ENCODE measurements around the gene PSAT1.

PSAT1 gene

GRCh38 chr9:78294290-78295176 lies 2.4 kb upstream of the PSAT1 start:
- intact Hi-C loops (cut with DNase I; ENCODE audit: low total_unique reads) = loop anchor here (5.0 kb wide), 1 partner anchor 1252 kb away; no protein-coding TSS in a partner anchor
- H3K36me3 ChIP-seq = no peaks in the 10 kb centered on the region
- H3K27ac ChIP-seq = no peak overlapping the region
- no peak overlapping the region for H3K4me3 ChIP-seq
- no peak for DNase-seq
- peaks cover 0 to 25% (median 15%) of the 10 kb centered on the region in 4 donors for H3K4me1 ChIP-seq
- H3K27me3 ChIP-seq = no peaks in the 10 kb centered on the region
- TF ChIP-seq CTCF (IDR thresholded peaks at IDR 0.05) = no peak
- no peaks in the 10 kb centered on the region for H3K9me3 ChIP-seq

- Histone ChIP-seq H3K36me3 (no peaks in the 10 kb centered on the region), H3K9me3 (no peaks in the 10 kb centered on the region), H3K4me3 (no peak overlapping the region), H3K27me3 (no peaks in the 10 kb centered on the region), H3K27ac (no peak overlapping the region), H3K4me1 (peaks cover 0 to 25% (median 15%) of the 10 kb centered on the region in 4 donors)
- no peak for TF ChIP-seq CTCF (IDR thresholded peaks at IDR 0.05)
- no peak for DNase-seq
- intact Hi-C loops (cut with DNase I; ENCODE audit: low total_unique reads) = no loop called here
Observed at GRCh38 chr9:78295177-78295575, 1.7 kb upstream of the PSAT1 start.

DNA sequence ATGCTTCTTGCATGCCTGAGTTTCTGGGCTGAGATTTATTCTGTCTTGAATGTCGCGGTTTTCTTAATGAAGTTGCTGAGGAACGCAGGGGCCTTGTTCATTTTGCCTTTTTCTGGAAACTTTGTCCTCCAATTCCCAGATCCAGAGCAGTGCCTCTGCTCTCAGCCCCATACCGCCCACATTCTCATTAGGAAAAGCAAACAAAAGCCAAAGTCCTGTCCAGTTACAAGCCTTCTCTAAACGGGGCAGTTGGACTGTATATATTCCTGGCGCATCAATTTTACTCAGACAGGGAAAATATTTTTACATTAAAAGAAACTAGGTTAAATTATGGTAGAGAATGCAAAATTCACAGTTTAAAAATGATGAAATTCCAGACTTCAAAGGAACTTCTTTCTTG lies 1.2 kb upstream of the PSAT1 start:
- Histone ChIP-seq H3K4me3 (peak overlapping the region in 1 of 2 donors; percentile 69), H3K4me1 (peaks cover 0 to 25% (median 15%) of the 10 kb centered on the region in 4 donors), H3K27ac (peak overlapping the region in 1 of 2 donors; percentile 63), H3K9me3 (no peaks in the 10 kb centered on the region), H3K27me3 (no peaks in the 10 kb centered on the region), H3K36me3 (no peaks in the 10 kb centered on the region)
- DNase-seq = no peak
- no peak for TF ChIP-seq CTCF (IDR thresholded peaks at IDR 0.05)
- intact Hi-C loops (cut with DNase I; ENCODE audit: low total_unique reads) = no loop called here

GRCh38 chr9:78296201-78296892 lies 578 bp upstream of the PSAT1 start:
- no peaks in the 10 kb centered on the region for H3K27me3 ChIP-seq
- peak overlapping the region; percentile 11 to 63 for H3K27ac ChIP-seq
- H3K9me3 ChIP-seq = no peaks in the 10 kb centered on the region
- H3K4me1 ChIP-seq = peaks cover 0 to 25% (median 15%) of the 10 kb centered on the region in 4 donors
- no peak for TF ChIP-seq CTCF (IDR thresholded peaks at IDR 0.05)
- H3K4me3 ChIP-seq = peak overlapping the region; percentile 57 to 69
- DNase-seq = no peak
- no peaks in the 10 kb centered on the region for H3K36me3 ChIP-seq
- intact Hi-C loops (cut with DNase I; ENCODE audit: low total_unique reads) = no loop called here

GRCh38 chr9:78297672-78297961 lies 692 bp downstream of the PSAT1 start:
- Histone ChIP-seq H3K4me1 (peaks cover 0 to 25% (median 15%) of the 10 kb centered on the region in 4 donors), H3K27ac (no peak overlapping the region), H3K9me3 (no peaks in the 10 kb centered on the region), H3K27me3 (no peaks in the 10 kb centered on the region), H3K36me3 (no peaks in the 10 kb centered on the region), H3K4me3 (peak overlapping the region; percentile 57 to 69)
- DNase-seq = no peak
- intact Hi-C loops (cut with DNase I; ENCODE audit: low total_unique reads) = no loop called here
- TF ChIP-seq CTCF (IDR thresholded peaks at IDR 0.05) = no peak

Data from tibial artery (tissue), 4 donors.